ENCODE measurements around the gene RBPJL. TPM values are rescaled to one million over a fixed set of nuclear protein-coding genes. Genes with fewer than 3 reads are reported as not detected.

Gene RBPJL
- total and polyA plus RNA-seq, 2 donors: 0.07 TPM; not detected in 1

- DNase-seq (ENCODE audit: low read depth in 6 of 9, low spot score in 9 of 9): no peak
- Histone ChIP-seq H3K9me3 (ENCODE audit: control insufficient read depth in 2 of 2, insufficient read depth in 1 of 2, low read length in 1 of 2) (no peaks in the 10 kb centered on the region), H3K4me3 (ENCODE audit: low read length in 2 of 2) (no peak overlapping the region), H3K27ac (ENCODE audit: low read depth in 1 of 2, low read length in 1 of 2) (no peak overlapping the region), H3K36me3 (ENCODE audit: control insufficient read depth in 2 of 2, insufficient read depth in 2 of 2, low read length in 1 of 2) (peaks cover 21 to 33% of the 10 kb centered on the region in 2 donors), H3K4me1 (ENCODE audit: control insufficient read depth in 2 of 2, insufficient read depth in 2 of 2, low read length in 2 of 2) (peaks cover 6 to 29% of the 10 kb centered on the region in 2 donors), H3K27me3 (ENCODE audit: control insufficient read depth in 2 of 2, insufficient read depth in 1 of 2, low read length in 1 of 2) (no peaks in the 10 kb centered on the region)
These were observed 60.5 kb downstream of the RBPJL start for GRCh38 chr20:45367126-45367525.

Other genes with a start within 250 kb of the RBPJL start
- gene KCNS1, start 205.7 kb upstream of the RBPJL start, total RNA-seq: 0.14 TPM
- 0.34 TPM for gene KCNS1, start 205.7 kb upstream of the RBPJL start, polyA plus RNA-seq
- 0.52 TPM for gene WFDC5, start 191.7 kb upstream of the RBPJL start, total RNA-seq
- gene WFDC5, start 191.7 kb upstream of the RBPJL start, polyA plus RNA-seq: 6.1 TPM
- 1.0 TPM for gene WFDC12, start 182.4 kb upstream of the RBPJL start, total RNA-seq
- gene WFDC12, start 182.4 kb upstream of the RBPJL start, polyA plus RNA-seq: 6.8 TPM
- 6.5 TPM for gene PI3, start 131.9 kb upstream of the RBPJL start, total RNA-seq
- gene PI3, start 131.9 kb upstream of the RBPJL start, polyA plus RNA-seq: 567 TPM
- 0.24 TPM for gene SEMG1, start 99.8 kb upstream of the RBPJL start, total RNA-seq
- gene SEMG1, start 99.8 kb upstream of the RBPJL start, polyA plus RNA-seq: 0.78 TPM
- 0.09 TPM for gene SEMG2, start 85.5 kb upstream of the RBPJL start, total RNA-seq
- 0.39 TPM for gene SEMG2, start 85.5 kb upstream of the RBPJL start, polyA plus RNA-seq
- gene SLPI, start 52.3 kb upstream of the RBPJL start, total RNA-seq: 28.0 TPM
- 663 TPM for gene SLPI, start 52.3 kb upstream of the RBPJL start, polyA plus RNA-seq
- 0.14 TPM for gene MATN4, start 1.5 kb downstream of the RBPJL start, total RNA-seq
- 0.14 TPM for gene MATN4, start 1.5 kb downstream of the RBPJL start, polyA plus RNA-seq
- 7.4 TPM for gene SDC4, start 41.6 kb downstream of the RBPJL start, total RNA-seq
- gene SDC4, start 41.6 kb downstream of the RBPJL start, polyA plus RNA-seq: 18.9 TPM
- 15.2 TPM for gene SYS1, start 56.3 kb downstream of the RBPJL start, total RNA-seq
- gene SYS1, start 56.3 kb downstream of the RBPJL start, polyA plus RNA-seq: 19.7 TPM
- gene TP53TG5, start 71.5 kb downstream of the RBPJL start, total RNA-seq: 0.24 TPM
- 0.27 TPM for gene TP53TG5, start 71.5 kb downstream of the RBPJL start, polyA plus RNA-seq
- gene DBNDD2, start 101.4 kb downstream of the RBPJL start, total RNA-seq: 8.7 TPM
- 54.2 TPM for gene DBNDD2, start 101.4 kb downstream of the RBPJL start, polyA plus RNA-seq
- gene PIGT, start 109.3 kb downstream of the RBPJL start, total RNA-seq: 28.1 TPM
- gene PIGT, start 109.3 kb downstream of the RBPJL start, polyA plus RNA-seq: 52.6 TPM
- gene WFDC2, start 162.9 kb downstream of the RBPJL start, total RNA-seq: 5.6 TPM
- 48.4 TPM for gene WFDC2, start 162.9 kb downstream of the RBPJL start, polyA plus RNA-seq
- not detected for gene SPINT3, start 208.8 kb downstream of the RBPJL start, total RNA-seq
- not detected for gene SPINT3, start 208.8 kb downstream of the RBPJL start, polyA plus RNA-seq
- not detected for gene WFDC6, start 232.6 kb downstream of the RBPJL start, total RNA-seq
- 0.27 TPM for gene WFDC6, start 232.6 kb downstream of the RBPJL start, polyA plus RNA-seq
- not detected for gene EPPIN, start 240.6 kb downstream of the RBPJL start, total RNA-seq
- gene EPPIN, start 240.6 kb downstream of the RBPJL start, polyA plus RNA-seq: 0.21 TPM

Data from thymus (tissue), 11 donors.